GM10248 (cell line): ENCODE measurements around the gene YES1.
"Not testable (repeated sequence)": the region's sequence is repeated elsewhere in the genome, so short reads cannot be mapped to it uniquely, and the experiment has no call there.

ENCODE experiments used
- CTCF ChIA-PET: fragments of 300-600 bp; sonication (Branson Sonifier 250); formaldehyde crosslinking; extraction: SDS; loops from one replicate; lab custom pipeline; 2021; ENCODE audit warnings: antibody characterized with exemption; lab: Yijun Ruan, JAX
- POLR2A ChIA-PET: fragments of 350-650 bp; sonication (Branson Sonifier 250); formaldehyde crosslinking; extraction: SDS; loops from one replicate; lab custom pipeline; 2020; ENCODE audit warnings: antibody characterized with exemption; lab: Yijun Ruan, JAX
- DNase-seq: peaks from one replicate; pipeline ENCODE4 v3.0.0; 2012; ENCODE audit errors: extremely low spot score
- TF ChIP-seq, protein P1 (sequence below): IDR thresholded peaks from 2 replicates; pipeline ENCODE4 v1.5.1; 2012; ENCODE audit warnings: mild to moderate bottlenecking, low read depth; ENCODE audit errors: extremely low read depth, missing control alignments, control extremely low read depth

Gene YES1

DNA sequence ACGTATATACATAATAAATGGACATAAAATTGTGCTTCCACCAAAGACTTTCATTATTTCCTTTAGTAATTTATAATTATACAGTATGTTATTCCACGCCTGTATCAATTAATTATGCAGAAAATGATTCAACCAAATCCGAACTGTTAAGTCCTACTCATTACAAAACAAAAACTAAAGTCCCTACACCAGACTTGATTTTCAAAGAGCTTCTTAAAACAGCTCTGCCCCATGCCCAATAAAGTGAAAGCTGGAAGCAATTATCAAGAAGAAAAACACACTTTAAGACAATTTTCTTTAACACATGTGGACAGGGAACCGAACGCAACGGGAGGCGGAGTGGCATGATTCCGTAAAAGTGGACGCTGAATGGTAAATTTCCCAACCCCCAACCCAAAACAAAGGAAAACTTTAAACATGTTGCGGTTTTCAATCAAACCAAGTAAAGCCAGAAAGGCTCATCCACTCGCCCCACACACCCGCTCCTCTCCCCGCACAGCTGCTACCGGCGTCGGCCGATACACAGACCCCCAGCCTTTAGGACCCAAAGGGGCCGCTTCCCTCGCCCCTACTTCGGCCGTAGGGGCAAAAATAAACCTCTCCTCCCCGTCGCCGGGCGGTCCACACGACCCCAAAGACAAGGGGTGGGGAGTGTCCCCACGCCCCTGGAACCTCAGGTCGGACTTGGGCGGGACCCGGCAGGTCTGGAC is 705 bp downstream of the YES1 start:
- TF ChIP-seq, protein P1, sequence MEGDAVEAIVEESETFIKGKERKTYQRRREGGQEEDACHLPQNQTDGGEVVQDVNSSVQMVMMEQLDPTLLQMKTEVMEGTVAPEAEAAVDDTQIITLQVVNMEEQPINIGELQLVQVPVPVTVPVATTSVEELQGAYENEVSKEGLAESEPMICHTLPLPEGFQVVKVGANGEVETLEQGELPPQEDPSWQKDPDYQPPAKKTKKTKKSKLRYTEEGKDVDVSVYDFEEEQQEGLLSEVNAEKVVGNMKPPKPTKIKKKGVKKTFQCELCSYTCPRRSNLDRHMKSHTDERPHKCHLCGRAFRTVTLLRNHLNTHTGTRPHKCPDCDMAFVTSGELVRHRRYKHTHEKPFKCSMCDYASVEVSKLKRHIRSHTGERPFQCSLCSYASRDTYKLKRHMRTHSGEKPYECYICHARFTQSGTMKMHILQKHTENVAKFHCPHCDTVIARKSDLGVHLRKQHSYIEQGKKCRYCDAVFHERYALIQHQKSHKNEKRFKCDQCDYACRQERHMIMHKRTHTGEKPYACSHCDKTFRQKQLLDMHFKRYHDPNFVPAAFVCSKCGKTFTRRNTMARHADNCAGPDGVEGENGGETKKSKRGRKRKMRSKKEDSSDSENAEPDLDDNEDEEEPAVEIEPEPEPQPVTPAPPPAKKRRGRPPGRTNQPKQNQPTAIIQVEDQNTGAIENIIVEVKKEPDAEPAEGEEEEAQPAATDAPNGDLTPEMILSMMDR = no peak
- ChIA-PET POLR2A (no interaction called here), CTCF (interaction anchor here (1.3 to 7.0 kb wide), 3 partner anchors 19 to 72 kb away, joined by 3 to 49 read pairs (median 4); no protein-coding TSS in a partner anchor)
- no peak for DNase-seq

DNA sequence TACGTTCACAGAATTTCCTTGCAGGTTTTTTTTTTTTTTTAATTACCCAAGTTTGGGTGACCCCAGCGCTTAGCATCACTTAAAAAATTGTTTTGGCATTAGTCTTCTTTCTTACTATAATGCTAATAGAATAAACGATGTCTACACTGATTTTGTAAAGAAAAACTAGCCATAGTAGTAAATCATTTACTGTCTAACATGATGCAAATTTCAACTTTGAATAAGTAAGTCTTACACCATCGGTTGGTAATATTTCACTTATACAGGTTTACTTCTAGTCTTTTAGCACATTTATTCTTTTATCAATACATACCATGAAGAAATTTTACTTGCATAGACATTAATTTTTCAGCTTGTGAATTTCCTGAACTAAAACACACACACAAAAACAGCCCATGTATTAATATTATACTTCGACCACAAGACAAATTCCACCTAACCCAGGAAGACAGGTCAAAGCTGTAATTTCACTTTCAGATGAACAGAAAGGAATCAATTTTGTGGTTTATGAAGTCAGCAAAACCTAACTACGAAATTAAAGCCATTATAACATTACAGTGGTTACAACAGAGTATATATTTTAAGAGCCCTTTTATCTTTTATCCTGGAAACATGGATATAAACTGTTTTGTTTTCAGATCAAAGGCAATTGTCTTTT is 1.9 kb downstream of the YES1 start:
- ChIA-PET CTCF (interaction anchor here (1.0 to 7.0 kb wide), 3 partner anchors 21 to 29 kb away, joined by 3 to 49 read pairs (median 4); no protein-coding TSS in a partner anchor), POLR2A (no interaction called here)
- DNase-seq = peak; percentile 37
- TF ChIP-seq, protein P1 = no peak

DNA sequence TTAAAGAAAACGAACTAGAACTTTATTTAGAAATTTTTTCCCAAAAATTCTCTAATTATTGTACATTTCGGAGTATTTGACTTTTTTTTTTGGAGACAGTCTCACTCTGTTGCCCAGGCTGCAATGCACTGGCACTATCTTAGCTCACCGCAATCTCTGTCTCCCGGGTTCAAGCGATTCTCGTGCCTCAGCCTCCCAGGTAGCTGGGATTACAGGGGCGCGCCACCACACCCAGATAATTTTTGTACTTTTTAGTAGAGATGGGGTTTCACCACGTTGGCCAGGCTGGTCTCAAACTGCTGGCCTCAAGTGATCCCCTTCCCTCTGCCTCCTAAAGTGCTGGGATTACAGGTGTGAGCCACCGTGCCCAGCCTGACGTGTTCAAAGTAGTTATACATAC is 2.8 kb downstream of the YES1 start:
- CTCF ChIA-PET = interaction anchor here (7.0 kb wide), 1 partner anchor 22 kb away, joined by 49 read pairs; no protein-coding TSS in a partner anchor
- DNase-seq, POLR2A ChIA-PET: not testable (repeated sequence)

DNA sequence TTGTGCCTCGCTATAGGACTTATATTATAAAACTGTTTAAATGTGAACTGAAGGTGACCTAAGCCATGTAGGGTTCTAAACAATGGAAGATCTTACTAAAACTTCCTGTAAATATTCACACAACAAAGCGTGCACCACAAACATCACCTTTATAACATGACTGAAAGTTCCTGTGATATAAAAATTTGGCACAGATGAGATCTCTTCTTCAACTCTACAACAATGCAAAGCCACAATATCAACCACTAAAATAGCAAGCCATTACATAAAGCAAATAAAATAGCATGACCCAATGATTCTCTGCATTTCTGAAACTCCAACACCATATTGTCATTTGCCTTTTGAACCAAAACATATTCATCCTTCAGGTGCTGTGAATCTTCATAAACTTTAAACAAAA is 3.5 kb downstream of the YES1 start:
- CTCF ChIA-PET = interaction anchor here (1.0 to 1.9 kb wide), 3 partner anchors 10 to 27 kb away, joined by 4 to 7 read pairs (median 6); no protein-coding TSS in a partner anchor
- TF ChIP-seq, protein P1 = no peak
- POLR2A ChIA-PET = no interaction called here
- DNase-seq = no peak

DNA sequence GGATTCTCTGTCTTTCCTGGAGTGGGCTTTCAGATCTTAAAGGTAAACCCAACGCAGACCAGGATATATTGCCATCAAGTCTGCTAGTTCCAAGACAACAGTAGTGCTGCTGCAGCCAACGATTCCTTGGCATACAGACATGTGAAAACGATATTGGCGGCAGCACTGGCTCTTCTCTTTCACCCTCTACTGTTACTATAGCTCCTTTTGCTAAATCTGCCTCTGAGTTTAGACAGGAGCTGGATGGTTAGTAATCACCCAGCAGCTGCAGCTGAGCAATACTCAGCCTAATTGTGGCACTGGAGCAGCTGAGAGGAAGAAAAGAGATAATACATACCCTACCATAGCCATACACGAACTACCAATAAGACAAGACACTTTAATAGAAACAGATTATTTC is 4.0 kb downstream of the YES1 start:
- ChIA-PET POLR2A (no interaction called here), CTCF (interaction anchor here (0.8 to 1.9 kb wide), 7 partner anchors 10 to 31 kb away, joined by 3 to 7 read pairs (median 4); no protein-coding TSS in a partner anchor)
- TF ChIP-seq, protein P1 = no peak
- DNase-seq = no peak

DNA sequence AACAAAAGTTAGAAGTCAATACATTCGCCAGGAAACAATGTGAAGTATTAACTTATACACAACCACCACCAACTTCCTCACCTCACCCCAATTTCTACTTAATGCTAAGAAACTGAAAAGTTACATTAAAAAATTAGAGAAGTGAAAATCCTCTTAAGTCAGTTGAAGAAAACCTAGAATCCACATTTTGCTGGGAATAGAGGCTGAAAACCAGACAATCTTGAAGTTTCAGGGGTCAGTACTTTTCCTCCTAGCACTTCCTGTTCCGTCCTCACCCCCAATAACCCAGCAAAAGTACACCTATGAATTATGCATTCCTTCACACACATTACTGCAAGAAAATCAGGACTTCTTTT is 6.3 kb downstream of the YES1 start:
- TF ChIP-seq, protein P1 = no peak
- ChIA-PET CTCF (interaction anchor here (1.4 to 2.7 kb wide), 2 partner anchors 13 to 25 kb away, joined by 3 to 9 read pairs; no protein-coding TSS in a partner anchor), POLR2A (no interaction called here)
- DNase-seq = peak; percentile 15
